CD14-positive monocyte (primary cell): ENCODE data around the gene PREX1. TPM values are rescaled to one million over a fixed set of nuclear protein-coding genes. Genes with fewer than 3 reads are reported as not detected.

Source experiments
- DNase-seq, 3 donors: peaks; one replicate each; pipeline ENCODE4 v3.0.0-alpha.2; 2011 to 2022
- H2AFZ ChIP-seq: 2 replicates; pipeline ENCODE4 v1.6.0; 2012; ENCODE audit warnings: mild to moderate bottlenecking, low read depth, low read length, inconsistent platforms; ENCODE audit not compliant: insufficient read depth, poor library complexity, severe bottlenecking
- H3K27ac ChIP-seq, 2 donors: 1 replicate in 1 of 2; 2 replicates in 1 of 2; pipeline ENCODE4 v1.5.1; 2012 to 2013; ENCODE audit warnings: low read length in 2 of 2, control low read depth in 1 of 2, inconsistent platforms in 1 of 2, low read depth in 1 of 2, mild to moderate bottlenecking in 1 of 2
- H3K27me3 ChIP-seq, 2 donors: one replicate each; pipeline versions ENCODE4 v1.6.0 to v1.6.1; 2011 to 2013; ENCODE audit warnings: low read length in 2 of 2; ENCODE audit not compliant: control insufficient read depth in 2 of 2, insufficient read depth in 2 of 2
- H3K36me3 ChIP-seq, 2 donors: replicated peaks in 1 of 2; 1 replicate in 1 of 2; 2 replicates in 1 of 2; pipeline versions ENCODE4 v1.5.1 to v1.6.1; 2012 to 2013; ENCODE audit warnings: low read length in 2 of 2, control low read depth in 1 of 2, inconsistent platforms in 1 of 2, mild to moderate bottlenecking in 1 of 2; ENCODE audit not compliant: insufficient read depth in 2 of 2, control insufficient read depth in 1 of 2
- H3K4me1 ChIP-seq, 2 donors: 1 replicate in 1 of 2; 2 replicates in 1 of 2; pipeline versions ENCODE4 v1.5.1 to v1.6.1; 2012 to 2013; ENCODE audit warnings: low read length in 2 of 2, control low read depth in 1 of 2, inconsistent platforms in 1 of 2, mild to moderate bottlenecking in 1 of 2, moderate library complexity in 1 of 2; ENCODE audit not compliant: insufficient read depth in 2 of 2, control insufficient read depth in 1 of 2
- H3K4me2 ChIP-seq: replicated peaks from 2 replicates; pipeline ENCODE3; 2012; ENCODE audit warnings: low read length, moderate library complexity, mild to moderate bottlenecking; ENCODE audit not compliant: poor library complexity, severe bottlenecking; ENCODE audit errors: extremely low read depth
- H3K4me3 ChIP-seq, 3 experiments: fragments of 200-600 bp in 1 of 3; sonication (generic) in 1 of 3; replicated peaks in 1 of 3; 1 replicate in 2 of 3; 2 replicates in 1 of 3; pipeline ENCODE4 v1.5.1; 2011 to 2013; ENCODE audit warnings: low read length in 3 of 3, mild to moderate bottlenecking in 3 of 3, control low read depth in 2 of 3, low read depth in 2 of 3, inconsistent platforms in 1 of 3, moderate library complexity in 1 of 3
- H3K79me2 ChIP-seq: 2 replicates; pipeline ENCODE4 v1.6.0; 2012; ENCODE audit warnings: mild to moderate bottlenecking, control low read depth, inconsistent platforms, low read length, moderate library complexity; ENCODE audit not compliant: insufficient read depth
- H3K9ac ChIP-seq: 2 replicates; pipeline ENCODE4 v1.6.0; 2017; ENCODE audit warnings: low read length, mild to moderate bottlenecking; ENCODE audit not compliant: insufficient read depth, poor library complexity, severe bottlenecking
- H3K9me3 ChIP-seq, 2 donors: replicated peaks in 1 of 2; 1 replicate in 1 of 2; 2 replicates in 1 of 2; pipeline versions ENCODE4 v1.5.1 to v1.6.1; 2012 to 2013; ENCODE audit warnings: low read length in 2 of 2, control low read depth in 1 of 2; ENCODE audit not compliant: control insufficient read depth in 1 of 2, insufficient read depth in 1 of 2
- H4K20me1 ChIP-seq: 2 replicates; pipeline ENCODE4 v1.6.0; 2012; ENCODE audit warnings: mild to moderate bottlenecking, low read length, control low read depth, moderate library complexity; ENCODE audit not compliant: insufficient read depth
- H3K27ac Mint-ChIP-seq, 7 donors: one replicate each; pipeline ENCODE4 v1.8.0; 2020; ENCODE audit warnings: mild to moderate bottlenecking in 7 of 7, mixed read lengths in 7 of 7, moderate library complexity in 6 of 7, inconsistent platforms in 2 of 7
- H3K27me3 Mint-ChIP-seq, 3 donors: one replicate each; pipeline ENCODE4 v1.8.0; 2021 to 2022; ENCODE audit warnings: low read depth in 3 of 3, mild to moderate bottlenecking in 3 of 3, mixed read lengths in 3 of 3, moderate library complexity in 3 of 3, inconsistent platforms in 1 of 3
- H3K36me3 Mint-ChIP-seq, 2 donors: one replicate each; pipeline ENCODE4 v1.8.0; 2020; ENCODE audit warnings: mixed read lengths in 2 of 2, inconsistent platforms in 1 of 2, mild to moderate bottlenecking in 1 of 2
- H3K4me1 Mint-ChIP-seq: one replicate; pipeline ENCODE4 v1.8.0; 2020; ENCODE audit warnings: mild to moderate bottlenecking, mixed read lengths
- H3K4me3 Mint-ChIP-seq, 2 donors: one replicate each; pipeline ENCODE4 v1.8.0; 2020; ENCODE audit warnings: mild to moderate bottlenecking in 2 of 2, mixed read lengths in 2 of 2, moderate library complexity in 1 of 2
- H3K9me3 Mint-ChIP-seq, 7 donors: one replicate each; pipeline ENCODE4 v1.8.0; 2020 to 2022; ENCODE audit warnings: mixed read lengths in 7 of 7, mild to moderate bottlenecking in 6 of 7, moderate library complexity in 6 of 7, inconsistent platforms in 2 of 7
- WGBS: methylation state at CpG from one replicate; pipeline ENCODE4 v1.1.5; 2013; ENCODE audit warnings: missing lambda C conversion rate; ENCODE audit not compliant: insufficient coverage; 5-methylcytosine and 5-hydroxymethylcytosine counted together
- intact Hi-C, 2 donors: fragments of 100-400 bp; cut with micrococcal nuclease; formaldehyde crosslinking; loops; one replicate each; pipeline versions ENCODE4 v1.15.0 to v1.15.1; 2023
- polyA plus RNA-seq, 3 donors: library from polyadenylated mRNA; depleted of rRNA in 1 of 3; unstranded in 2 of 3; stranded (reverse) in 1 of 3; fragments of 300-500 nt in 2 of 3; fragments of >200 nt in 1 of 3; fragmentation: Illumina TruSeq in 2 of 3; gene quantifications; 1 replicate in 2 of 3; 2 replicates in 1 of 3; pipeline ENCODE4 v1.2.3, GENCODE V29; 2012 to 2021
- TF ChIP-seq, protein P1 (sequence below): fragments of 200-600 bp; IDR thresholded peaks from one replicate; pipeline ENCODE4 v1.8.0; 2022; ENCODE audit warnings: antibody characterized with exemption, mild to moderate bottlenecking

PREX1 gene
- polyA plus RNA-seq, 3 donors, result 24.3 to 114 (median 27.5) TPM

DNA sequence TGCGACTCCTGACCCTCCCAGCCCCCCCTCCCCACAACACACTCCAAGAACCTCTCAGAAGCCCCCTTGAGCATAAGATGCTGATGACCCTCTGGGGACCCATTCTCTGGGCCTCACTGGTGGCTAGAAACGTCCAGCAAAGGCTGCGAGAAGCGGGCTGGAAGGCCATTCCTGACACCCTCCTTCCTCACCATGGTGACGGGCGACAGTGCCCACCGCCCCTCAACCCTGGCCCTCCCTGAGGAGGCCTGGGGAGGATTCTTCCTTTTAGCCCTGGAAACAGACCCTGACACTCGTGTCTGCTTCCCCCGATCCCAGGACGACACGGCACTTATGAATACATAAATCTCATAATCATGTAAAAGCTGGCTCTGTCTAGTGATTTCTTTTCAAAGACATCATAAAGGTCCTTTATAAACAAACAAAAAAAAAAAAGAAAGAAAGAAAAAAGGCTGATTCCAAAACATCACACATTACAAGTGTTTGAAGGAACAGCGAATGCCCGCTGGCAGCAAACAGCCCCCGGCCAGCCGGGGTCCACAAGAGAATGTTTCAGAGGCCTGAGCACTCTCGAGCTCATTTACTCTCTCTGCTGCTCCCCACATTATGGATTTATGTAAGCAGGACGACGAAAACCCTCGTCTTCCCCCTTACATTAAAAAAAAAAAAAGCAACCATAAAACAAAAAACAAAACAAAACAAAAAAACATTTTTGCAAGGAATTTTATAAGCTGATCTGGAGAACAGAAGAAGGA is 40.7 kb downstream of the PREX1 start:
- Histone ChIP-seq H3K79me2 (peaks cover 95% of the 10 kb centered on the region), H4K20me1 (peaks cover 100% of the 10 kb centered on the region), H3K4me2 (peak overlapping the region; percentile 67), H3K9ac (peak overlapping the region; percentile 67), H2AFZ (no peak overlapping the region), H3K36me3 (peaks cover 7 to 8% of the 10 kb centered on the region in 2 donors), H3K4me1 (peaks cover 91 to 99% of the 10 kb centered on the region in 2 donors), H3K9me3 (no peaks in the 10 kb centered on the region), H3K27me3 (no peaks in the 10 kb centered on the region), H3K4me3 (peak overlapping the region in 1 of 3 experiments; percentile 64), H3K27ac (peak overlapping the region; percentile 78 to 96)
- DNase-seq, result no peak
- WGBS, result 52% methylated on average over 5 of the region's 19 CpGs
- peaks cover 80% of the 10 kb centered on the region for H3K4me1 Mint-ChIP-seq
- H3K27ac Mint-ChIP-seq, result peak overlapping the region; percentile 95 to 99 (median 98)
- H3K9me3 Mint-ChIP-seq, result no peaks in the 10 kb centered on the region
- intact Hi-C loops, result loop anchor here (2.0 to 5.0 kb wide), 4 partner anchors 14 to 120 kb away; no protein-coding TSS in a partner anchor
- peak overlapping the region; percentile 25 to 81 for H3K4me3 Mint-ChIP-seq
- H3K36me3 Mint-ChIP-seq, result peaks cover 37 to 40% of the 10 kb centered on the region in 2 donors
- peaks cover 0 to 5% (median 2%) of the 10 kb centered on the region in 3 donors for H3K27me3 Mint-ChIP-seq
- TF ChIP-seq, protein P1, sequence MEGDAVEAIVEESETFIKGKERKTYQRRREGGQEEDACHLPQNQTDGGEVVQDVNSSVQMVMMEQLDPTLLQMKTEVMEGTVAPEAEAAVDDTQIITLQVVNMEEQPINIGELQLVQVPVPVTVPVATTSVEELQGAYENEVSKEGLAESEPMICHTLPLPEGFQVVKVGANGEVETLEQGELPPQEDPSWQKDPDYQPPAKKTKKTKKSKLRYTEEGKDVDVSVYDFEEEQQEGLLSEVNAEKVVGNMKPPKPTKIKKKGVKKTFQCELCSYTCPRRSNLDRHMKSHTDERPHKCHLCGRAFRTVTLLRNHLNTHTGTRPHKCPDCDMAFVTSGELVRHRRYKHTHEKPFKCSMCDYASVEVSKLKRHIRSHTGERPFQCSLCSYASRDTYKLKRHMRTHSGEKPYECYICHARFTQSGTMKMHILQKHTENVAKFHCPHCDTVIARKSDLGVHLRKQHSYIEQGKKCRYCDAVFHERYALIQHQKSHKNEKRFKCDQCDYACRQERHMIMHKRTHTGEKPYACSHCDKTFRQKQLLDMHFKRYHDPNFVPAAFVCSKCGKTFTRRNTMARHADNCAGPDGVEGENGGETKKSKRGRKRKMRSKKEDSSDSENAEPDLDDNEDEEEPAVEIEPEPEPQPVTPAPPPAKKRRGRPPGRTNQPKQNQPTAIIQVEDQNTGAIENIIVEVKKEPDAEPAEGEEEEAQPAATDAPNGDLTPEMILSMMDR, result no peak

DNA sequence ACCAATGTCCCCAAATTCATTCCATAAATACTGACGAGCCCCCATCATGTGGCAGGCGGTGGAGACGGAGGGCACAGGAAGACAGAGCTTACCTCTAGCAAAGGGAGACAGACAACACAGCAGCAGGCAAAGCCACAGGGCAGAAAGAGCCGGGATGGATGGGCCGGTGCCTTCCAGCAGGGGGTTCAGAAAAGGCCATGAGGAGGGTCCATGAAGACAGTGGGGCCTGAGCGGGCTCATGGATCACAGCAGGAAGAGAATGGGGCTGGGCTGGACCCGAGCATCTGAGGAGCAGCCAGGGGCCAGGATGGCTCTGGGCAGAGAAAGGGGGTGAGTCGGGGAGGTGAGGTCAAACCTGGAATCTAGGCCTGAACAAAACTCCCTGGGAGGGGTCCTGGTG is 42.0 kb downstream of the PREX1 start:
- H3K27me3 Mint-ChIP-seq, result peaks cover 0 to 5% (median 5%) of the 10 kb centered on the region in 3 donors
- no peaks in the 10 kb centered on the region for H3K9me3 Mint-ChIP-seq
- Histone ChIP-seq H3K27me3 (no peaks in the 10 kb centered on the region), H3K79me2 (peaks cover 95% of the 10 kb centered on the region), H3K36me3 (peaks cover 7 to 8% of the 10 kb centered on the region in 2 donors), H3K9me3 (no peaks in the 10 kb centered on the region), H2AFZ (no peak overlapping the region), H3K27ac (peak overlapping the region in 1 of 2 donors; percentile 96), H4K20me1 (peaks cover 100% of the 10 kb centered on the region), H3K4me2 (no peak overlapping the region), H3K4me1 (peaks cover 89 to 100% of the 10 kb centered on the region in 2 donors), H3K4me3 (no peak overlapping the region), H3K9ac (no peak overlapping the region)
- no peak for DNase-seq
- H3K4me1 Mint-ChIP-seq, result peaks cover 69% of the 10 kb centered on the region
- peaks cover 33 to 34% of the 10 kb centered on the region in 2 donors for H3K36me3 Mint-ChIP-seq
- H3K27ac Mint-ChIP-seq, result peak overlapping the region; percentile 45 to 98 (median 95)
- H3K4me3 Mint-ChIP-seq, result no peak overlapping the region
- TF ChIP-seq, protein P1, result no peak
- intact Hi-C loops, result loop anchor here (2.0 to 5.0 kb wide), 4 partner anchors 13 to 122 kb away; no protein-coding TSS in a partner anchor
- WGBS, result 98% methylated on average over 6 of the region's 8 CpGs
